GM23338 (cell line): Measurements from ENCODE around the gene KCNK5. TPM values are rescaled to one million over a fixed set of nuclear protein-coding genes. Genes with fewer than 3 reads are reported as not detected.

Source experiments
- ATAC-seq: fragments of 200-7000 bp; cut with Tn5 transposase; 3 replicates; pipeline ENCODE4 v1.9.1; 2020
- DNase-seq: peaks from one replicate; pipeline ENCODE4 v3.0.0-alpha.2; 2015; ENCODE audit warnings: low spot score
- H2AFZ ChIP-seq: fragments of 200-600 bp; sonication (generic); 2 replicates; pipeline ENCODE4 v1.8.0; 2016; ENCODE audit warnings: antibody characterized with exemption, mild to moderate bottlenecking, moderate library complexity
- H3F3A ChIP-seq: fragments of 200-600 bp; sonication (generic); replicated peaks from 2 replicates; pipeline ENCODE4 v1.8.0; 2017; ENCODE audit warnings: antibody characterized with exemption, mixed run types, low read depth
- H3K27ac ChIP-seq: fragments of 200-600 bp; sonication (generic); 2 replicates; pipeline ENCODE4 v1.6.1; 2016; ENCODE audit warnings: low read depth
- H3K27me3 ChIP-seq: fragments of 200-600 bp; sonication (generic); 2 replicates; pipeline ENCODE4 v1.8.0; 2016; ENCODE audit warnings: mild to moderate bottlenecking, mixed run types, moderate library complexity; ENCODE audit not compliant: insufficient read depth
- H3K36me3 ChIP-seq: fragments of 200-600 bp; sonication (generic); 2 replicates; pipeline ENCODE4 v1.8.0; 2016; ENCODE audit warnings: mild to moderate bottlenecking; ENCODE audit not compliant: insufficient read depth
- H3K4me1 ChIP-seq: fragments of 200-600 bp; sonication (generic); 2 replicates; pipeline ENCODE4 v1.8.0; 2016; ENCODE audit warnings: mild to moderate bottlenecking, moderate library complexity; ENCODE audit not compliant: insufficient read depth
- H3K4me2 ChIP-seq: fragments of 200-600 bp; sonication (generic); 2 replicates; pipeline ENCODE4 v1.7.1; 2017; ENCODE audit warnings: mixed run types
- H3K4me3 ChIP-seq: fragments of 200-600 bp; sonication (generic); 2 replicates; pipeline ENCODE4 v1.6.1; 2016; ENCODE audit warnings: mixed run types
- H3K79me2 ChIP-seq: fragments of 200-600 bp; sonication (generic); replicated peaks from 2 replicates; pipeline ENCODE4 v1.8.0; 2017; ENCODE audit warnings: mild to moderate bottlenecking; ENCODE audit not compliant: insufficient read depth
- H3K9me2 ChIP-seq: fragments of 200-600 bp; sonication (generic); 2 replicates; pipeline ENCODE4 v1.8.0; 2017; ENCODE audit not compliant: insufficient read depth
- H4K20me1 ChIP-seq: fragments of 200-600 bp; sonication (generic); replicated peaks from 2 replicates; pipeline ENCODE4 v1.8.0; 2017; ENCODE audit warnings: mild to moderate bottlenecking; ENCODE audit not compliant: insufficient read depth
- H3K27ac Mint-ChIP-seq: 2 replicates; pipeline ENCODE4 v1.8.0; 2020; ENCODE audit warnings: inconsistent platforms, mild to moderate bottlenecking, moderate library complexity, mixed read lengths
- H3K27me3 Mint-ChIP-seq: 3 replicates; pipeline ENCODE4 v1.8.0; 2022; ENCODE audit warnings: low read depth, mild to moderate bottlenecking, moderate library complexity, mixed read lengths, inconsistent platforms; ENCODE audit not compliant: insufficient read depth, poor library complexity
- H3K36me3 Mint-ChIP-seq: 3 replicates; pipeline ENCODE4 v1.8.0; 2021; ENCODE audit warnings: low read depth, mild to moderate bottlenecking, inconsistent platforms, moderate library complexity, mixed read lengths
- H3K4me1 Mint-ChIP-seq: 3 replicates; pipeline ENCODE4 v1.8.0; 2020; ENCODE audit warnings: mild to moderate bottlenecking, inconsistent platforms, mixed read lengths
- H3K4me3 Mint-ChIP-seq: 3 replicates; pipeline ENCODE4 v1.8.0; 2021; ENCODE audit warnings: moderate library complexity, mild to moderate bottlenecking, inconsistent platforms, mixed read lengths
- H3K9me3 Mint-ChIP-seq: 3 replicates; pipeline ENCODE4 v1.8.0; 2020; ENCODE audit warnings: moderate library complexity, mild to moderate bottlenecking, inconsistent platforms, mixed read lengths
- CREB1 ChIP-seq: fragments of 250-450 bp; sonication (Bioruptor Pico); IDR thresholded peaks from 2 replicates; pipeline ENCODE4 v1.5.0; 2020; ENCODE audit warnings: low read depth, mild to moderate bottlenecking, moderate library complexity
- EZH2 ChIP-seq: fragments of 200-600 bp; sonication (generic); IDR thresholded peaks from one replicate; pipeline ENCODE4 v1.8.0; 2017; ENCODE audit warnings: antibody characterized with exemption, mild to moderate bottlenecking, low read depth; ENCODE audit not compliant: unreplicated experiment
- EZH2phosphoT487 ChIP-seq: fragments of 200-600 bp; sonication (generic); IDR thresholded peaks from one replicate; pipeline ENCODE4 v1.8.1; 2018; ENCODE audit warnings: antibody characterized with exemption; ENCODE audit not compliant: unreplicated experiment
- JUNB ChIP-seq: IDR thresholded peaks from one replicate; pipeline ENCODE4 v1.6.1; 2016; ENCODE audit warnings: antibody characterized with exemption; ENCODE audit not compliant: unreplicated experiment
- POLR2AphosphoS5 ChIP-seq: IDR thresholded peaks from 2 replicates; pipeline ENCODE4 v1.6.1; 2016; ENCODE audit warnings: antibody characterized with exemption, low read depth
- STAT1 ChIP-seq: IDR thresholded peaks from one replicate; pipeline ENCODE4 v1.6.1; 2016; ENCODE audit warnings: antibody characterized with exemption; ENCODE audit not compliant: unreplicated experiment
- ZNF114 ChIP-seq: fragments of 250-450 bp; sonication (Bioruptor Pico); IDR thresholded peaks from 2 replicates; pipeline ENCODE4 v1.5.0; 2020; ENCODE audit warnings: mild to moderate bottlenecking, moderate library complexity
- ZNF331 ChIP-seq: fragments of 250-450 bp; sonication (Bioruptor Pico); IDR thresholded peaks from 2 replicates; pipeline ENCODE4 v1.5.0; 2020; ENCODE audit warnings: low read depth, mild to moderate bottlenecking, moderate library complexity
- polyA plus RNA-seq: library from polyadenylated mRNA; unstranded; fragments of >200 nt; fragmentation: Nextera tagmentation; extraction: Ambion mirVana; gene quantifications from 2 replicates; pipeline ENCODE4 v1.2.1, GENCODE V29; 2016
- total RNA-seq: library from RNA; depleted of rRNA; stranded (reverse); fragments of >200 nt; shearing (Covaris generic); gene quantifications from 2 replicates; pipeline ENCODE4 v1.2.3, GENCODE V29; 2014
- TF ChIP-seq, protein P1 (sequence below), 2 experiments: fragments of 200-600 bp in 1 of 2; sonication (generic) in 1 of 2; conservative IDR thresholded peaks; 2 replicates each; pipeline versions ENCODE4 v1.5.1 to v1.6.1; 2016 to 2017; ENCODE audit warnings: antibody characterized with exemption in 2 of 2, low read depth in 2 of 2, mild to moderate bottlenecking in 2 of 2, moderate library complexity in 1 of 2
- TF ChIP-seq, protein P2 (sequence below): IDR thresholded peaks from one replicate; pipeline ENCODE4 v1.6.1; 2018; ENCODE audit warnings: antibody characterized with exemption; ENCODE audit not compliant: unreplicated experiment
- TF ChIP-seq, protein P3 (sequence below): IDR thresholded peaks from 2 replicates; pipeline ENCODE4 v1.6.1; 2016; ENCODE audit warnings: antibody characterized with exemption

KCNK5 gene
- total and polyA plus RNA-seq, 2 experiments from 2014 or later, result 9.5 to 57.4 TPM

DNA sequence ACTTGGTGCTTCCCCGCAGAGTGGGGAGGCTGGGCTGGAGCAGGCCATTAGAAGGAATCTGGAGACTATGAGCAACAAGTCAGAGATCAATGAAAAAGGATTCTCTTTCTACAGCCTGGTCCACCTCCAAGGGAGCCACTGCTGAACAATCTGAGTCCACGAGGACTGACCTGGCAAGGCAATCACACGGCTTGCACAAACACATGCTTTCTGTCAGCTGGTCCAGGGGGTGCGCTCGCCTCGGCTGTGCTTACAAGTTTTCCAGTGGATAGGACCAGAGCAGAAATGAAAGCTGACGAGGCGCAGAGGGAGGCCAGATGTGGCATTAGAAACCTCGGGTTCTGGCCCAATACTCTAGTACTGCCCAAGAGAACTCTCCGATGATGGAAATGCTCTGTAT, 18.1 kb downstream of the KCNK5 start:
- Mint-ChIP-seq H3K9me3 (no peaks in the 10 kb centered on the region), H3K4me3 (no peak overlapping the region), H3K27me3 (peaks cover 7% of the 10 kb centered on the region), H3K36me3 (peaks cover 28% of the 10 kb centered on the region), H3K4me1 (peaks cover 69% of the 10 kb centered on the region), H3K27ac (0 out of 2 replicates have a peak overlapping the region, but pooled peaks have one; percentile 43)
- no peak for DNase-seq
- TF ChIP-seq, protein P1, sequence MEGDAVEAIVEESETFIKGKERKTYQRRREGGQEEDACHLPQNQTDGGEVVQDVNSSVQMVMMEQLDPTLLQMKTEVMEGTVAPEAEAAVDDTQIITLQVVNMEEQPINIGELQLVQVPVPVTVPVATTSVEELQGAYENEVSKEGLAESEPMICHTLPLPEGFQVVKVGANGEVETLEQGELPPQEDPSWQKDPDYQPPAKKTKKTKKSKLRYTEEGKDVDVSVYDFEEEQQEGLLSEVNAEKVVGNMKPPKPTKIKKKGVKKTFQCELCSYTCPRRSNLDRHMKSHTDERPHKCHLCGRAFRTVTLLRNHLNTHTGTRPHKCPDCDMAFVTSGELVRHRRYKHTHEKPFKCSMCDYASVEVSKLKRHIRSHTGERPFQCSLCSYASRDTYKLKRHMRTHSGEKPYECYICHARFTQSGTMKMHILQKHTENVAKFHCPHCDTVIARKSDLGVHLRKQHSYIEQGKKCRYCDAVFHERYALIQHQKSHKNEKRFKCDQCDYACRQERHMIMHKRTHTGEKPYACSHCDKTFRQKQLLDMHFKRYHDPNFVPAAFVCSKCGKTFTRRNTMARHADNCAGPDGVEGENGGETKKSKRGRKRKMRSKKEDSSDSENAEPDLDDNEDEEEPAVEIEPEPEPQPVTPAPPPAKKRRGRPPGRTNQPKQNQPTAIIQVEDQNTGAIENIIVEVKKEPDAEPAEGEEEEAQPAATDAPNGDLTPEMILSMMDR (conservative IDR thresholded peaks at IDR 0.05; ENCODE audit: low read depth in 2 of 2), result no peak
- TF ChIP-seq STAT1, result no peak
- TF ChIP-seq POLR2AphosphoS5, result no peak
- TF ChIP-seq ZNF331, result no peak
- no peak for TF ChIP-seq EZH2
- TF ChIP-seq ZNF114, result no peak
- no peak for TF ChIP-seq CREB1 (CRISPR knock-in tag)
- TF ChIP-seq, protein P2, sequence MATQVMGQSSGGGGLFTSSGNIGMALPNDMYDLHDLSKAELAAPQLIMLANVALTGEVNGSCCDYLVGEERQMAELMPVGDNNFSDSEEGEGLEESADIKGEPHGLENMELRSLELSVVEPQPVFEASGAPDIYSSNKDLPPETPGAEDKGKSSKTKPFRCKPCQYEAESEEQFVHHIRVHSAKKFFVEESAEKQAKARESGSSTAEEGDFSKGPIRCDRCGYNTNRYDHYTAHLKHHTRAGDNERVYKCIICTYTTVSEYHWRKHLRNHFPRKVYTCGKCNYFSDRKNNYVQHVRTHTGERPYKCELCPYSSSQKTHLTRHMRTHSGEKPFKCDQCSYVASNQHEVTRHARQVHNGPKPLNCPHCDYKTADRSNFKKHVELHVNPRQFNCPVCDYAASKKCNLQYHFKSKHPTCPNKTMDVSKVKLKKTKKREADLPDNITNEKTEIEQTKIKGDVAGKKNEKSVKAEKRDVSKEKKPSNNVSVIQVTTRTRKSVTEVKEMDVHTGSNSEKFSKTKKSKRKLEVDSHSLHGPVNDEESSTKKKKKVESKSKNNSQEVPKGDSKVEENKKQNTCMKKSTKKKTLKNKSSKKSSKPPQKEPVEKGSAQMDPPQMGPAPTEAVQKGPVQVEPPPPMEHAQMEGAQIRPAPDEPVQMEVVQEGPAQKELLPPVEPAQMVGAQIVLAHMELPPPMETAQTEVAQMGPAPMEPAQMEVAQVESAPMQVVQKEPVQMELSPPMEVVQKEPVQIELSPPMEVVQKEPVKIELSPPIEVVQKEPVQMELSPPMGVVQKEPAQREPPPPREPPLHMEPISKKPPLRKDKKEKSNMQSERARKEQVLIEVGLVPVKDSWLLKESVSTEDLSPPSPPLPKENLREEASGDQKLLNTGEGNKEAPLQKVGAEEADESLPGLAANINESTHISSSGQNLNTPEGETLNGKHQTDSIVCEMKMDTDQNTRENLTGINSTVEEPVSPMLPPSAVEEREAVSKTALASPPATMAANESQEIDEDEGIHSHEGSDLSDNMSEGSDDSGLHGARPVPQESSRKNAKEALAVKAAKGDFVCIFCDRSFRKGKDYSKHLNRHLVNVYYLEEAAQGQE, result no peak
- TF ChIP-seq EZH2phosphoT487, result no peak
- TF ChIP-seq, protein P3, sequence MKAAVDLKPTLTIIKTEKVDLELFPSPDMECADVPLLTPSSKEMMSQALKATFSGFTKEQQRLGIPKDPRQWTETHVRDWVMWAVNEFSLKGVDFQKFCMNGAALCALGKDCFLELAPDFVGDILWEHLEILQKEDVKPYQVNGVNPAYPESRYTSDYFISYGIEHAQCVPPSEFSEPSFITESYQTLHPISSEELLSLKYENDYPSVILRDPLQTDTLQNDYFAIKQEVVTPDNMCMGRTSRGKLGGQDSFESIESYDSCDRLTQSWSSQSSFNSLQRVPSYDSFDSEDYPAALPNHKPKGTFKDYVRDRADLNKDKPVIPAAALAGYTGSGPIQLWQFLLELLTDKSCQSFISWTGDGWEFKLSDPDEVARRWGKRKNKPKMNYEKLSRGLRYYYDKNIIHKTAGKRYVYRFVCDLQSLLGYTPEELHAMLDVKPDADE, result no peak
- no peak for TF ChIP-seq JUNB
- Histone ChIP-seq H3K79me2 (peaks cover 100% of the 10 kb centered on the region), H3K27me3 (no peaks in the 10 kb centered on the region), H3K36me3 (no peaks in the 10 kb centered on the region), H3K4me2 (no peak overlapping the region), H3F3A (peaks cover 9% of the 10 kb centered on the region; the same call in 1 of the 2 replicates), H3K4me3 (no peak overlapping the region), H4K20me1 (peaks cover 42% of the 10 kb centered on the region), H3K27ac (0 out of 2 replicates have a peak overlapping the region, but pooled peaks have one; percentile 69), H3K4me1 (peaks cover 56% of the 10 kb centered on the region), H3K9me2 (no peaks in the 10 kb centered on the region), H2AFZ (no peak overlapping the region)
- ATAC-seq, result no peak
